ENCODE results near the gene CES3. TPM values are rescaled to one million over a fixed set of nuclear protein-coding genes. Genes with fewer than 3 reads are reported as not detected.

CES3 gene
- total RNA-seq, 4 donors from 2014 or later, result 0.31 to 1.6 (median 0.84) TPM

DNA sequence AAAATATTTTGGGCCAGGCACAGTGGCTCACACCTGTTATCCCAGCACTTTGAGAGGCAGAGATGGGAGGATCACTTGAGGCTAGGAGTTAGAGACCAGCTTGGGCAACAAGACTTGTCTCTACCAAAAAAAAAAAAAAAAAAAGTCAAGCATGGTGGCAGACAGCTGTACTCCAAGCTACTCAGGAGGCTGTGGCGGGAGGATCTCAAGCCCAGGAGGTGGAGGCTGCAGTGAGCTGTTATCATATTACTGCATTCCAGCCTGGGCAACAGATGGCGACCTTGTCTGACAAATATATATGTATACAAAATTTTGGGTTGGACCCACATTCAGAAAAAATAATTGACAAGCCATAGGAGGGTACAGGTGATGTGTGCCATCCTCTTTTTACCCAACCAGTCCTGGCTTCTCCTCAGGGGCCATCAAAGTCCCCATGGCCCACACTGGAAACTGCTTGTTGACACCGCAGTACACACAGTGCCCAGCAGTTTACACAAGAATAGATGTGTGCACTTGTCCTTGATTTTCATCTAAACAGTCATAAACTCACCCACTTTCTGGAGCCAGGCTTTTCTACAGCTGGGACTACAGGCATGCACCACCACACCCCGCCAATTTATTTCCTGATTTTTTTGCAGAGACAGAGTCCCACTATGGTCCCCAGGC is 24.0 kb upstream of the CES3 start:
- TF ChIP-seq, protein P1, sequence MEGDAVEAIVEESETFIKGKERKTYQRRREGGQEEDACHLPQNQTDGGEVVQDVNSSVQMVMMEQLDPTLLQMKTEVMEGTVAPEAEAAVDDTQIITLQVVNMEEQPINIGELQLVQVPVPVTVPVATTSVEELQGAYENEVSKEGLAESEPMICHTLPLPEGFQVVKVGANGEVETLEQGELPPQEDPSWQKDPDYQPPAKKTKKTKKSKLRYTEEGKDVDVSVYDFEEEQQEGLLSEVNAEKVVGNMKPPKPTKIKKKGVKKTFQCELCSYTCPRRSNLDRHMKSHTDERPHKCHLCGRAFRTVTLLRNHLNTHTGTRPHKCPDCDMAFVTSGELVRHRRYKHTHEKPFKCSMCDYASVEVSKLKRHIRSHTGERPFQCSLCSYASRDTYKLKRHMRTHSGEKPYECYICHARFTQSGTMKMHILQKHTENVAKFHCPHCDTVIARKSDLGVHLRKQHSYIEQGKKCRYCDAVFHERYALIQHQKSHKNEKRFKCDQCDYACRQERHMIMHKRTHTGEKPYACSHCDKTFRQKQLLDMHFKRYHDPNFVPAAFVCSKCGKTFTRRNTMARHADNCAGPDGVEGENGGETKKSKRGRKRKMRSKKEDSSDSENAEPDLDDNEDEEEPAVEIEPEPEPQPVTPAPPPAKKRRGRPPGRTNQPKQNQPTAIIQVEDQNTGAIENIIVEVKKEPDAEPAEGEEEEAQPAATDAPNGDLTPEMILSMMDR (IDR thresholded peaks at IDR 0.05), result no peak

DNA sequence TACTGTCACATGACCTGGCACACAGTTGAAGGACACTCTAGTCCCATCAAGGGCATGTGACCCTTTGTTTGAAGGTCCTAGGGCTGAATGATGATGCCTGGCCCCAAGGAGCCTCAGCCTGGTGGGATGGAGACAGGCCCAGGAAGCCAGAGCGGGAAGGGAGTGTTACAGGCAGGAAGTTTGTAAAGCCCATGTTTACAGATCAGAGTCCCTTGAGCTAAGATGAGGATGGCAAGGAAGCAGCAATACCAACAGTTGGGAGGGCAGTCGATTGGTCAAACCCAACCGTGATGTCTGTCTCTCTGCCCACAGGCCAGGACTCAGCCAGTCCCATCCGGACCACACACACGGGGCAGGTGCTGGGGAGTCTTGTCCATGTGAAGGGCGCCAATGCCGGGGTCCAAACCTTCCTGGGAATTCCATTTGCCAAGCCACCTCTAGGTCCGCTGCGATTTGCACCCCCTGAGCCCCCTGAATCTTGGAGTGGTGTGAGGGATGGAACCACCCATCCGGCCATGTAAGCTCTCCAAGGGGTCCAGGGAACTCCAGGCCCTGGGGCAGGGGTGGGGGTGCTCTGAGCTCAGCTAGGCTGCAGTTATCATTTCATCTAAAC is 23.2 kb upstream of the CES3 start:
- TF ChIP-seq, protein P1 (IDR thresholded peaks at IDR 0.05), result no peak
- ATAC-seq (ENCODE audit: low FRiP score) (no peak), DNase-seq (ENCODE audit: low spot score) (no peak)

More for the DNA sequence above, 24.0 kb upstream of the CES3 start:
- DNase-seq (ENCODE audit: low spot score) (no peak), ATAC-seq (ENCODE audit: low FRiP score) (no peak)

DNA sequence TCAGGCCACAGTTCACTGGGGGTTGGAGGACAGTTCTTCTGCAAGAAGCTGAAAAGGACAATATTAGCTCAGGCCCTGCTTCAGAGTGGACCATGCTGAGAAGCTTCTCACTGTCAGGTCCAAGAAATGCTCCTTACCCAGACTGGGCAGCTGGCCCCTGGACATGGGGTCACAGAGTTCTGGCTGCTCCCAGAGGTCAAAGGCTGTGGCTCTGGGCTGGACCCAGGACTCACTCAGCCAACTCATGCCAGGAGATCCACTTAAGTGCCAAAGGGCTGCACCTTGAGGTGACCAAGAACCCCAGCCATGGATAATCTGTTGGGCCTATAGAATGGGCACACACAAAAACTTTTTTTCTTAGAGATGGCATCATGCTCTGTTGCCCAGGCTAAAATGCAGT is 21.7 kb upstream of the CES3 start:
- TF ChIP-seq, protein P1 (IDR thresholded peaks at IDR 0.05), result no peak
- ATAC-seq (ENCODE audit: low FRiP score), result no peak
- DNase-seq (ENCODE audit: low spot score), result no peak

DNA sequence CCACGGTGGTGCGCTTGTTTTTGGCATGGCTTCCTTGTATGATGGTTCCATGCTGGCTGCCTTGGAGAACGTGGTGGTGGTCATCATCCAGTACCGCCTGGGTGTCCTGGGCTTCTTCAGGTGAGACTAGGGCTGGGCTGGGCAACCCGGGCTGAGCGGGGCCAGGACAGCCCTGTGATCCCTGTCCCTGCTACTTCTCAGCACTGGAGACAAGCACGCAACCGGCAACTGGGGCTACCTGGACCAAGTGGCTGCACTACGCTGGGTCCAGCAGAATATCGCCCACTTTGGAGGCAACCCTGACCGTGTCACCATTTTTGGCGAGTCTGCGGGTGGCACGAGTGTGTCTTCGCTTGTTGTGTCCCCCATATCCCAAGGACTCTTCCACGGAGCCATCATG is 20.8 kb upstream of the CES3 start:
- DNase-seq (ENCODE audit: low spot score), result no peak
- ATAC-seq (ENCODE audit: low FRiP score), result no peak
- TF ChIP-seq, protein P1 (IDR thresholded peaks at IDR 0.05), result no peak

DNA sequence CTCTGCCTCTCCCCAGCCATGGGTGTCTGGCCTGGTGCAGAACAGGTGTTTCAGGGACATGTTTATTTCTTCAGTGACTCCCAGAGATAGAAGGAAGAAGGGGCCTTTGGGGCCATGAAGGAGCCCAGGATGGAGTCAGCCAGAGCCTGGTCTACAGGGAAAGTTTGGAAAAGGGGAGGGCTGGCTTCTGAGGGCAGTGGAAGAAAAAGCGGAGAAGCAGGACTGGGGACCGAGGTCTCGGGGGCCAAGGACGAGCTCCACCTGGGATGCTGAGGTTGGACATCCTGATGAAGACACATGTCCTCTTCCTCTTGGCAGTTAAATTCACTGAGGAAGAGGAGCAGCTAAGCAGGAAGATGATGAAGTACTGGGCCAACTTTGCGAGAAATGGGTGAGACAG is 18.1 kb upstream of the CES3 start:
- DNase-seq (ENCODE audit: low spot score) (no peak), ATAC-seq (ENCODE audit: low FRiP score) (no peak)
- TF ChIP-seq, protein P1 (IDR thresholded peaks at IDR 0.05), result no peak

DNA sequence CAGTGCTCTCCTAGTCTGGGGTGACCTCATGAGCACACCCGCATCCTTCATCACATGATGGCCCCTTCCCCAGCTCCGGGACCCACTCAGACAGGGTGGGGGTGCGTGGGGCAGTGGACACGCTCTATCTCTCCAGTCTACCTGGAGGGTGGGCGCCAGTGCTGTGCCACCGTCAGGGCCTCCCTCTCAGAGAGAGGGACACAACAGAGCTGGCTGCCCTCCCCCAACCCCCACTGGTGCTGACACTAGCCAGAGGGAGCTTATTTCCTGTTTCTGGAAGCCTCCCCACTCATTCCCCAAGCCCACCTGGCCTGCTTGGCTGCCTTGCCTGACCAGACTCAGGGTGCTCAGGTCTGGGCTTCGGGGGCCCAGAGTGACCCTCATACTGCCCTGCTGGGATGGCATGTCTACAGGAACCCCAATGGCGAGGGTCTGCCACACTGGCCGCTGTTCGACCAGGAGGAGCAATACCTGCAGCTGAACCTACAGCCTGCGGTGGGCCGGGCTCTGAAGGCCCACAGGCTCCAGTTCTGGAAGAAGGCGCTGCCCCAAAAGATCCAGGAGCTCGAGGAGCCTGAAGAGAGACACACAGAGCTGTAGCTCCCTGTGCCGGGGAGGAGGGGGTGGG is 17.5 kb upstream of the CES3 start:
- DNase-seq (ENCODE audit: low spot score) (no peak), ATAC-seq (ENCODE audit: low FRiP score) (no peak)
- TF ChIP-seq, protein P1 (IDR thresholded peaks at IDR 0.05), result no peak
